Gastroesophageal sphincter (tissue), 4 donors: Measurements from ENCODE around the gene UBE4A. TPM values are rescaled to one million over a fixed set of nuclear protein-coding genes. Genes with fewer than 3 reads are reported as not detected.

ENCODE experiments used
- ATAC-seq: fragments of 150-250 bp; one replicate; pipeline ENCODE4 v1.9.1; 2016; ENCODE audit warnings: mild to moderate bottlenecking, moderate library complexity
- H3K27ac ChIP-seq, 4 donors: fragments of 200-600 bp; sonication (generic) in 3 of 4; 1 replicate in 3 of 4; 2 replicates in 1 of 4; pipeline ENCODE4 v1.5.1; 2016 to 2019
- H3K27me3 ChIP-seq: fragments of 200-600 bp; sonication (generic); one replicate; pipeline ENCODE4 v1.5.1; 2019
- H3K36me3 ChIP-seq, 2 donors: fragments of 200-600 bp; sonication (generic); one replicate each; pipeline ENCODE4 v1.5.1; 2019; ENCODE audit warnings: control low read depth in 1 of 2
- H3K4me1 ChIP-seq, 3 donors: fragments of 200-600 bp; sonication (generic); 1 replicate in 2 of 3; 2 replicates in 1 of 3; pipeline ENCODE4 v1.5.1; 2016 to 2019; ENCODE audit warnings: control low read depth in 2 of 3
- H3K4me3 ChIP-seq, 2 donors: fragments of 200-600 bp; sonication (generic); one replicate each; pipeline ENCODE4 v1.5.1; 2019; ENCODE audit warnings: mild to moderate bottlenecking in 1 of 2, moderate library complexity in 1 of 2
- H3K9me3 ChIP-seq, 3 donors: fragments of 200-600 bp; sonication (generic); one replicate each; pipeline ENCODE4 v1.5.1; 2017 to 2019; ENCODE audit warnings: control low read depth in 2 of 3
- EP300 ChIP-seq: sonication (generic); formaldehyde crosslinking; IDR thresholded peaks from one replicate; pipeline ENCODE4 v1.6.1; 2017; ENCODE audit warnings: antibody characterized with exemption, mild to moderate bottlenecking
- POLR2A ChIP-seq, 2 donors: fragments of 450-650 bp; IDR thresholded peaks; one replicate each; pipeline ENCODE4 v1.6.1; 2017; ENCODE audit warnings: antibody characterized with exemption in 2 of 2, mild to moderate bottlenecking in 2 of 2, moderate library complexity in 1 of 2
- POLR2AphosphoS5 ChIP-seq: sonication (generic); formaldehyde crosslinking; IDR thresholded peaks from one replicate; pipeline ENCODE4 v1.6.1; 2017; ENCODE audit warnings: antibody characterized with exemption
- WGBS, 2 donors: methylation state at CpG; one replicate each; pipeline ENCODE4 v1.1.5; 2018; ENCODE audit warnings: low coverage in 1 of 2; 5-methylcytosine and 5-hydroxymethylcytosine counted together
- total RNA-seq, 4 donors: library from RNA; depleted of rRNA; stranded (reverse); fragments of >200 nt; gene quantifications; one replicate each; pipeline ENCODE4 v1.1.0, GENCODE V29; 2016
- TF ChIP-seq, protein P1 (sequence below), 4 experiments: fragments of 200-600 bp in 2 of 4; fragments of 450-650 bp in 2 of 4; sonication (generic) in 1 of 4; IDR thresholded peaks; one replicate each; pipeline ENCODE4 v1.5.1; 2017 to 2019; ENCODE audit warnings: antibody characterized with exemption in 4 of 4, mild to moderate bottlenecking in 2 of 4, moderate library complexity in 2 of 4

Gene UBE4A
- total RNA-seq, 4 donors from 2014 or later = 37.3 to 44.6 (median 42.8) TPM

DNA sequence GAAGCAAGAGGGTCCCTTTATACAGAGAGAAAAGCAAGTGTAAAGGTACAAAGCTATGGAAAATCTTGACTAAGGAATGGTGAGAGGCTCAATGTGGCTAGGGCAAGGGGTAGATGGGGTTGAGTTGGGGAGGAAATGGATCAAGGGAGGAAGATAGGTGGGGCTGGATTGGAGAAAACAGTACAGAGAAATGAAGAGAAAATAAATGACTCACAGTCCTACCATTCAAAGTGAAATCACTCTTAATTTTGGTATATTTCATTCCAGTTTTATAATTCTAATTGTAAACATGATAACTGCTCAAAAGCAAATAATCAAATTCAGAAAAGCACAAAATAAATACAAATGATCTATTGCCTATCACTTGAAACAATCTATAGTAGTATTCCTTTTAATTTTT lies 16.6 kb downstream of the UBE4A start:
- H3K27me3 ChIP-seq = no peaks in the 10 kb centered on the region
- ATAC-seq = no peak
- H3K4me3 ChIP-seq = no peak overlapping the region
- no peak for TF ChIP-seq EP300
- TF ChIP-seq POLR2AphosphoS5 = no peak
- no peak for TF ChIP-seq POLR2A (IDR thresholded peaks at IDR 0.05)
- TF ChIP-seq, protein P1, sequence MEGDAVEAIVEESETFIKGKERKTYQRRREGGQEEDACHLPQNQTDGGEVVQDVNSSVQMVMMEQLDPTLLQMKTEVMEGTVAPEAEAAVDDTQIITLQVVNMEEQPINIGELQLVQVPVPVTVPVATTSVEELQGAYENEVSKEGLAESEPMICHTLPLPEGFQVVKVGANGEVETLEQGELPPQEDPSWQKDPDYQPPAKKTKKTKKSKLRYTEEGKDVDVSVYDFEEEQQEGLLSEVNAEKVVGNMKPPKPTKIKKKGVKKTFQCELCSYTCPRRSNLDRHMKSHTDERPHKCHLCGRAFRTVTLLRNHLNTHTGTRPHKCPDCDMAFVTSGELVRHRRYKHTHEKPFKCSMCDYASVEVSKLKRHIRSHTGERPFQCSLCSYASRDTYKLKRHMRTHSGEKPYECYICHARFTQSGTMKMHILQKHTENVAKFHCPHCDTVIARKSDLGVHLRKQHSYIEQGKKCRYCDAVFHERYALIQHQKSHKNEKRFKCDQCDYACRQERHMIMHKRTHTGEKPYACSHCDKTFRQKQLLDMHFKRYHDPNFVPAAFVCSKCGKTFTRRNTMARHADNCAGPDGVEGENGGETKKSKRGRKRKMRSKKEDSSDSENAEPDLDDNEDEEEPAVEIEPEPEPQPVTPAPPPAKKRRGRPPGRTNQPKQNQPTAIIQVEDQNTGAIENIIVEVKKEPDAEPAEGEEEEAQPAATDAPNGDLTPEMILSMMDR (IDR thresholded peaks at IDR 0.05) = no peak
- peaks cover 3 to 99% of the 10 kb centered on the region in 2 donors for H3K36me3 ChIP-seq
- H3K9me3 ChIP-seq = no peaks in the 10 kb centered on the region
- H3K4me1 ChIP-seq = no peaks in the 10 kb centered on the region
- no peak overlapping the region for H3K27ac ChIP-seq

DNA sequence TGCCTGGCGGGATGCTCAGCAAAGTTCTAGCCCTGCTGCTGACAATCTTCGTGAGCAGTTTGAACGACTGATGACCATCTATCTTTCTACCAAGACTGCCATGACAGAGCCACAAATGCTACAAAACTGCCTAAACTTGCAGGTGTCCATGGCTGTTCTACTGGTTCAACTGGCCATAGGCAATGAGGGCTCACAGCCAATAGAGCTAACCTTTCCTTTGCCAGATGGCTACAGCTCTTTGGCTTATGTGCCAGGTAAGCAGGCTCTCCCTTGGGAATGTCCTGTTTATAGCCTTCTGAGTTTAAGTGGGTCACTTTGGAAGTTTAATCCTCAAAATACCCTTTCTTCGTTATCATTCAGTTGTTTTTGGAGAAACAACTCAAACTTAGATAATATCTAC lies 20.1 kb downstream of the UBE4A start:
- H3K27ac ChIP-seq = no peak overlapping the region
- TF ChIP-seq, protein P1 (IDR thresholded peaks at IDR 0.05) = no peak
- TF ChIP-seq POLR2AphosphoS5 = no peak
- no peak for TF ChIP-seq EP300
- no peak for TF ChIP-seq POLR2A (IDR thresholded peaks at IDR 0.05)
- H3K4me1 ChIP-seq = no peaks in the 10 kb centered on the region
- H3K36me3 ChIP-seq = peaks cover 8 to 99% of the 10 kb centered on the region in 2 donors
- H3K9me3 ChIP-seq = no peaks in the 10 kb centered on the region
- no peak overlapping the region for H3K4me3 ChIP-seq
- no peak for ATAC-seq
- WGBS, 2 donors = 87 to 90% methylated on average over 2 to 4 of the region's 4 CpGs
- no peaks in the 10 kb centered on the region for H3K27me3 ChIP-seq

DNA sequence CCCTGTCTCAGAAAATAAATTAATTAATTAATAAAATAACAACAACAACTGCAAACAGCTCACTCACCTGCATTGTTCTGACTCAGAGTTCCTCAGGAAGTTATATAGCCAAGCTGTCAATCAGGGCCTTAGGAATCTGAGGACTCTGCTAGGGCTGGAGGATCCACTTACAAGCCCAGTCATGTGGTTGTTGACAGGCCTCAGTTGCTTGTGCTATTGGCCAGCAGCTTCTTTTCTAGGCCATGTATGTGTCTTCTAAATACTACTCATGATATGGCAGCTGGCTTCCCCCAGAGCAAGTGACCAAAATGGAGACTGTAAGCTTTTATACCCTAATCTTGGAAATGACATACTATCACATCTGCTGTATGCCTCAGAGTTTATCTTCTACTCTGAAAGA lies 21.2 kb downstream of the UBE4A start:
- H3K27ac ChIP-seq = no peak overlapping the region
- H3K4me3 ChIP-seq = no peak overlapping the region
- no peaks in the 10 kb centered on the region for H3K9me3 ChIP-seq
- no peaks in the 10 kb centered on the region for H3K27me3 ChIP-seq
- no peaks in the 10 kb centered on the region for H3K4me1 ChIP-seq
- TF ChIP-seq POLR2A (IDR thresholded peaks at IDR 0.05) (no peak), EP300 (no peak), POLR2AphosphoS5 (no peak)
- TF ChIP-seq, protein P1 (IDR thresholded peaks at IDR 0.05) = no peak
- H3K36me3 ChIP-seq = peaks cover 18 to 99% of the 10 kb centered on the region in 2 donors
- no peak for ATAC-seq

DNA sequence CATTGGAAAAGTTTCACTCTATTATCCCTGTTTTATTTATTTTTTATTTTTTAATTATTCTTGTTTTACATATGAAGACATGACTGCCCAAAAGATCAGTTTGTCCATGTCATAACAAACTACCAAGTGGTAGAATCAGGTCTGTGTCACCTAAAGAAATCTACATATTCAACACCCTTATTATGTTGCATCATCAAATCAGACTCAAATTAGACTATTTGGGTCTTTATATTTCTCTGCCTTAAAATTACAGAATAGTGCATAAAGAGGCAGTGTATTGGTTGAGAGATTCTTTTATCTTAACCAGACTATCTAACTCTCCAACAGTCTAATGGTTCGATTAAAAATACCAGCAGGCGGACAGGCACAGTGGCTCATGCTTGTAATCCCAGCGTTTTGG lies 23.6 kb downstream of the UBE4A start:
- Histone ChIP-seq H3K4me1 (no peaks in the 10 kb centered on the region), H3K36me3 (peaks cover 26 to 100% of the 10 kb centered on the region in 2 donors), H3K27me3 (no peaks in the 10 kb centered on the region), H3K27ac (no peak overlapping the region), H3K9me3 (no peaks in the 10 kb centered on the region), H3K4me3 (no peak overlapping the region)
- TF ChIP-seq POLR2A (IDR thresholded peaks at IDR 0.05) (no peak), EP300 (no peak), POLR2AphosphoS5 (no peak)
- TF ChIP-seq, protein P1 (IDR thresholded peaks at IDR 0.05) = no peak
- no peak for ATAC-seq
- 90 to 100% methylated on average over 1 to 3 of the region's 3 CpGs for WGBS, 2 donors

DNA sequence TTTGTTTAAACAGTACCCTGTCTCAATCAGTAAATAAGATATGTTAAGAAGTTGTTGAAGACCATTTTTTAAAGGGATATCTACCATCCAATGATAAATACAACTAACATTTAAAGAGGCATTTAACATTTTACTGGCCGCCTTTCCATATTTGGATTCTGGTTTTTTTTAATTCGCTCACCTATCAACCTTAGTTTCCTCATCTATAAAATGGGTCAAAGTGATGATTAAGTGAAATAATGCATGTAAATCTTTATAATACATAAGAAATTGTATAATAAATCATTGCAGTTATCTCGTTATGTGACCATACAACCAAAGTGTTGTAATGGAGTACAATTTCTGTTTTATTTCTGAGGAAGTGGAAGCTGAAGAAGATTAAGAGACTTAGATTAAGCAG lies 24.3 kb downstream of the UBE4A start:
- Histone ChIP-seq H3K36me3 (peaks cover 26 to 100% of the 10 kb centered on the region in 2 donors), H3K27me3 (no peaks in the 10 kb centered on the region), H3K4me1 (no peaks in the 10 kb centered on the region), H3K4me3 (no peak overlapping the region), H3K9me3 (no peaks in the 10 kb centered on the region), H3K27ac (no peak overlapping the region)
- 87 to 88% methylated on average over 3 of the region's 3 CpGs for WGBS, 2 donors
- no peak for TF ChIP-seq POLR2A (IDR thresholded peaks at IDR 0.05)
- no peak for TF ChIP-seq EP300
- TF ChIP-seq, protein P1 (IDR thresholded peaks at IDR 0.05) = no peak
- no peak for TF ChIP-seq POLR2AphosphoS5
- no peak for ATAC-seq
